ENCODE measurements around the gene GABPB2. TPM values are rescaled to one million over a fixed set of nuclear protein-coding genes. Genes with fewer than 3 reads are reported as not detected.

GABPB2 gene
- total RNA-seq, 1 donor from 2014 or later = 3.6 TPM

GRCh38 chr1:151145304-151146071, 74.9 kb downstream of the GABPB2 start:
- FAIRE-seq = no peak
- Mint-ChIP-seq H3K27ac (ENCODE audit: unreplicated experiment) (no peak overlapping the region), H3K36me3 (ENCODE audit: low read depth, unreplicated experiment) (peaks cover 5% of the 10 kb centered on the region), H3K27me3 (ENCODE audit: low read depth, unreplicated experiment) (peaks cover 18% of the 10 kb centered on the region), H3K4me3 (ENCODE audit: unreplicated experiment) (peak overlapping the region; percentile 91), H3K9me3 (ENCODE audit: unreplicated experiment) (no peaks in the 10 kb centered on the region), H3K4me1 (ENCODE audit: low read depth, unreplicated experiment) (peaks cover 16% of the 10 kb centered on the region)
- H3K79me2 ChIP-seq (ENCODE audit: insufficient read depth, low read length) = no peaks in the 10 kb centered on the region
- no peak overlapping the region for H3K27ac ChIP-seq (ENCODE audit: low read depth, low read length)
- peak overlapping the region; percentile 81 for H3K9ac ChIP-seq (ENCODE audit: low read length)
- peak overlapping the region; percentile 82 for H2AFZ ChIP-seq (ENCODE audit: low read depth, low read length)
- no peak for DNase-seq (ENCODE audit: low read depth)
- peaks cover 2% of the 10 kb centered on the region for H3K27me3 ChIP-seq (ENCODE audit: insufficient read depth, low read length)
- H3K4me2 ChIP-seq (ENCODE audit: low read length) = peak overlapping the region; percentile 84
- H3K9me3 ChIP-seq (ENCODE audit: insufficient read depth, low read depth, low read length) = no peaks in the 10 kb centered on the region
- peaks cover 12% of the 10 kb centered on the region for H4K20me1 ChIP-seq (ENCODE audit: insufficient read depth, low read length)
- peak; percentile 35 for TF ChIP-seq EZH2 (IDR thresholded peaks at IDR 0.05; ENCODE audit: insufficient read depth, low read length)
- TF ChIP-seq, protein P1, sequence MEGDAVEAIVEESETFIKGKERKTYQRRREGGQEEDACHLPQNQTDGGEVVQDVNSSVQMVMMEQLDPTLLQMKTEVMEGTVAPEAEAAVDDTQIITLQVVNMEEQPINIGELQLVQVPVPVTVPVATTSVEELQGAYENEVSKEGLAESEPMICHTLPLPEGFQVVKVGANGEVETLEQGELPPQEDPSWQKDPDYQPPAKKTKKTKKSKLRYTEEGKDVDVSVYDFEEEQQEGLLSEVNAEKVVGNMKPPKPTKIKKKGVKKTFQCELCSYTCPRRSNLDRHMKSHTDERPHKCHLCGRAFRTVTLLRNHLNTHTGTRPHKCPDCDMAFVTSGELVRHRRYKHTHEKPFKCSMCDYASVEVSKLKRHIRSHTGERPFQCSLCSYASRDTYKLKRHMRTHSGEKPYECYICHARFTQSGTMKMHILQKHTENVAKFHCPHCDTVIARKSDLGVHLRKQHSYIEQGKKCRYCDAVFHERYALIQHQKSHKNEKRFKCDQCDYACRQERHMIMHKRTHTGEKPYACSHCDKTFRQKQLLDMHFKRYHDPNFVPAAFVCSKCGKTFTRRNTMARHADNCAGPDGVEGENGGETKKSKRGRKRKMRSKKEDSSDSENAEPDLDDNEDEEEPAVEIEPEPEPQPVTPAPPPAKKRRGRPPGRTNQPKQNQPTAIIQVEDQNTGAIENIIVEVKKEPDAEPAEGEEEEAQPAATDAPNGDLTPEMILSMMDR (IDR thresholded peaks at IDR 0.05; ENCODE audit: insufficient read depth, low read depth, low read length) = no peak
- peaks cover 14% of the 10 kb centered on the region for H3K4me1 ChIP-seq (ENCODE audit: insufficient read depth, low read length)
- H3K36me3 ChIP-seq (ENCODE audit: insufficient read depth, low read length) = no peaks in the 10 kb centered on the region
- peak overlapping the region; percentile 71 for H3K4me3 ChIP-seq (ENCODE audit: insufficient read depth, low read depth, low read length)

GRCh38 chr1:151146072-151146411, 75.5 kb downstream of the GABPB2 start:
- no peak overlapping the region for H3K27ac Mint-ChIP-seq (ENCODE audit: unreplicated experiment)
- H3K9ac ChIP-seq (ENCODE audit: low read length) = peak overlapping the region; percentile 81
- peaks cover 2% of the 10 kb centered on the region for H3K27me3 ChIP-seq (ENCODE audit: insufficient read depth, low read length)
- TF ChIP-seq EZH2 (IDR thresholded peaks at IDR 0.05; ENCODE audit: insufficient read depth, low read length) = no peak
- TF ChIP-seq, protein P1 (IDR thresholded peaks at IDR 0.05; ENCODE audit: insufficient read depth, low read depth, low read length) = no peak
- FAIRE-seq (no peak), DNase-seq (ENCODE audit: low read depth) (no peak)
- H3K36me3 ChIP-seq (ENCODE audit: insufficient read depth, low read length) = no peaks in the 10 kb centered on the region
- no peak overlapping the region for H3K27ac ChIP-seq (ENCODE audit: low read depth, low read length)
- peak overlapping the region; percentile 82 for H2AFZ ChIP-seq (ENCODE audit: low read depth, low read length)
- peak overlapping the region; percentile 91 for H3K4me3 Mint-ChIP-seq (ENCODE audit: unreplicated experiment)
- peaks cover 14% of the 10 kb centered on the region for H3K4me1 ChIP-seq (ENCODE audit: insufficient read depth, low read length)
- no peaks in the 10 kb centered on the region for H3K9me3 ChIP-seq (ENCODE audit: insufficient read depth, low read depth, low read length)
- peaks cover 18% of the 10 kb centered on the region for H3K27me3 Mint-ChIP-seq (ENCODE audit: low read depth, unreplicated experiment)
- peaks cover 16% of the 10 kb centered on the region for H3K4me1 Mint-ChIP-seq (ENCODE audit: low read depth, unreplicated experiment)
- H4K20me1 ChIP-seq (ENCODE audit: insufficient read depth, low read length) = peaks cover 12% of the 10 kb centered on the region
- peaks cover 5% of the 10 kb centered on the region for H3K36me3 Mint-ChIP-seq (ENCODE audit: low read depth, unreplicated experiment)
- peak overlapping the region; percentile 84 for H3K4me2 ChIP-seq (ENCODE audit: low read length)
- H3K79me2 ChIP-seq (ENCODE audit: insufficient read depth, low read length) = no peaks in the 10 kb centered on the region
- H3K4me3 ChIP-seq (ENCODE audit: insufficient read depth, low read depth, low read length) = peak overlapping the region; percentile 71
- H3K9me3 Mint-ChIP-seq (ENCODE audit: unreplicated experiment) = no peaks in the 10 kb centered on the region

Measured in astrocyte (in vitro differentiated cells and primary cell).